Endothelial cell of umbilical vein (primary cell): ENCODE results near the gene ISOC1. TPM values are rescaled to one million over a fixed set of nuclear protein-coding genes. Genes with fewer than 3 reads are reported as not detected.
A peak's percentile ranks its signal among the peaks of the same experiment; 100 is the strongest.

Experiments
- BruUV-seq: library from RNA; stranded (reverse); fragments of 400-500 nt; replicated peaks from 2 replicates; lab custom pipeline; 2021; lab: Mats Ljungman, UMichigan
- CTCF ChIA-PET: fragments of 300-600, 350-600 bp; sonication (Branson Sonifier 250); formaldehyde crosslinking; loops from one replicate; lab custom pipeline; 2021; ENCODE audit warnings: antibody characterized with exemption, inconsistent platforms; lab: Charles Lee
- POLR2A ChIA-PET: fragments of 300-600, 350-600 bp; sonication (Branson Sonifier 250); formaldehyde crosslinking; loops from one replicate; lab custom pipeline; 2021; ENCODE audit warnings: antibody characterized with exemption, inconsistent platforms; lab: Charles Lee
- DNase-seq: peaks from one replicate; pipeline ENCODE4 v3.0.0-alpha.2; 2011; ENCODE audit warnings: low read depth, low spot score
- FAIRE-seq: peaks from 2 replicates; lab custom pipeline; 2011; peaks lifted over from hg19 to GRCh38; lab: Jason Lieb, UNC
- H2AFZ ChIP-seq: 2 replicates; pipeline ENCODE4 v1.6.0; 2012; ENCODE audit warnings: low read depth, low read length, control low read depth, inconsistent platforms
- H3K27ac ChIP-seq: 2 replicates; pipeline ENCODE4 v1.5.1; 2011; ENCODE audit warnings: low read depth, mild to moderate bottlenecking, control low read depth, low read length, moderate library complexity; ENCODE audit not compliant: insufficient read depth
- H3K27me3 ChIP-seq, 2 experiments: 2 replicates each; pipeline versions ENCODE4 v1.6.0 to v1.6.1; 2011; ENCODE audit warnings: low read length in 2 of 2, mixed read lengths in 1 of 2; ENCODE audit not compliant: control insufficient read depth in 2 of 2, insufficient read depth in 2 of 2
- H3K36me3 ChIP-seq, 2 experiments: 2 replicates in 1 of 2; 3 replicates in 1 of 2; pipeline ENCODE4 v1.5.1; 2011; ENCODE audit warnings: low read length in 2 of 2, mild to moderate bottlenecking in 1 of 2, moderate library complexity in 1 of 2; ENCODE audit not compliant: control insufficient read depth in 2 of 2, insufficient read depth in 2 of 2; ENCODE audit errors: extremely low read depth in 1 of 2
- H3K4me1 ChIP-seq: 3 replicates; pipeline ENCODE4 v1.5.1; 2011; ENCODE audit warnings: mild to moderate bottlenecking, low read length; ENCODE audit not compliant: control insufficient read depth, insufficient read depth; ENCODE audit errors: extremely low read depth
- H3K4me2 ChIP-seq: 2 replicates; pipeline ENCODE4 v1.6.1; 2011; ENCODE audit warnings: low read length, control low read depth, mixed read lengths; ENCODE audit not compliant: insufficient read depth
- H3K4me3 ChIP-seq, 3 experiments: fragments of 200-600 bp in 1 of 3; sonication (generic), shearing (Covaris generic) in 1 of 3; replicated peaks in 1 of 3; 2 replicates each; pipeline ENCODE4 v1.5.1; 2011 to 2016; ENCODE audit warnings: control low read depth in 3 of 3, low read length in 3 of 3, mild to moderate bottlenecking in 2 of 3, inconsistent platforms in 1 of 3, low read depth in 1 of 3, moderate library complexity in 1 of 3; ENCODE audit not compliant: insufficient read depth in 1 of 3
- H3K79me2 ChIP-seq: 2 replicates; pipeline ENCODE4 v1.6.0; 2012; ENCODE audit warnings: low read length, inconsistent platforms; ENCODE audit not compliant: control insufficient read depth, insufficient read depth
- H3K9ac ChIP-seq: replicated peaks from 2 replicates; pipeline ENCODE3; 2011; ENCODE audit warnings: low read length, control low read depth; ENCODE audit not compliant: insufficient read depth; ENCODE audit errors: extremely low read depth
- H3K9me1 ChIP-seq: replicated peaks from 3 replicates; pipeline ENCODE4 v1.6.0; 2011; ENCODE audit warnings: mild to moderate bottlenecking, low read length; ENCODE audit not compliant: control insufficient read depth, insufficient read depth; ENCODE audit errors: extremely low read depth
- H3K9me3 ChIP-seq: replicated peaks from 2 replicates; pipeline ENCODE4 v1.5.1; 2012; ENCODE audit warnings: low read length, inconsistent platforms; ENCODE audit not compliant: control insufficient read depth, insufficient read depth
- H4K20me1 ChIP-seq: replicated peaks from 2 replicates; pipeline ENCODE3; 2011; ENCODE audit warnings: mild to moderate bottlenecking, low read length; ENCODE audit not compliant: control insufficient read depth, insufficient read depth; ENCODE audit errors: extremely low read depth
- EZH2 ChIP-seq: IDR thresholded peaks from 2 replicates; pipeline ENCODE4 v1.6.1; 2012; ENCODE audit warnings: borderline replicate concordance, low read depth, mild to moderate bottlenecking, moderate library complexity, low read length, inconsistent platforms; ENCODE audit not compliant: severe bottlenecking
- FOS ChIP-seq: IDR thresholded peaks from 2 replicates; pipeline ENCODE4 v1.6.1; 2011; ENCODE audit warnings: mild to moderate bottlenecking, low read length, moderate library complexity, borderline replicate concordance; ENCODE audit not compliant: insufficient read depth
- GATA2 ChIP-seq: IDR thresholded peaks from 2 replicates; pipeline ENCODE4 v1.7.0; 2011; ENCODE audit warnings: low read depth, mild to moderate bottlenecking, moderate library complexity, mixed read lengths, low read length; ENCODE audit not compliant: insufficient read length, insufficient read depth
- JUN ChIP-seq: IDR thresholded peaks from 2 replicates; pipeline ENCODE4 v1.6.1; 2011; ENCODE audit warnings: borderline replicate concordance, low read depth; ENCODE audit not compliant: insufficient read length, insufficient read depth
- MYC ChIP-seq: IDR thresholded peaks from one replicate; pipeline ENCODE4 v1.6.1; 2011; ENCODE audit warnings: mild to moderate bottlenecking, low read depth, low read length
- POLR2A ChIP-seq: IDR thresholded peaks from 2 replicates; pipeline ENCODE4 v1.6.1; 2012; ENCODE audit warnings: low read depth, mild to moderate bottlenecking, control low read depth, low read length
- POLR2AphosphoS5 ChIP-seq: IDR thresholded peaks from 2 replicates; pipeline ENCODE4 v1.6.1; 2012; ENCODE audit warnings: low read depth, mild to moderate bottlenecking, control low read depth, low read length, moderate library complexity; ENCODE audit not compliant: insufficient read depth
- dilution Hi-C: fragments of 300-500 bp; cut with MboI; formaldehyde crosslinking; loops from one replicate; pipeline ENCODE4 v1.15.0; 2019; ENCODE audit warnings: low sequenced_read_pairs; ENCODE audit not compliant: extremely low pct_ligation_motif_present
- intact Hi-C: fragments of 100-400 bp; cut with micrococcal nuclease; formaldehyde crosslinking; loops from one replicate; pipeline ENCODE4 v1.10.0; 2022
- polyA plus RNA-seq, 4 experiments: library from polyadenylated mRNA; depleted of rRNA in 3 of 4; stranded (reverse) in 3 of 4; unstranded in 1 of 4; fragments of >200 nt; gene quantifications; 2 replicates each; pipeline versions ENCODE4 v1.2.1 to v1.2.3, GENCODE V29; 2011 to 2012; ENCODE audit warnings: missing spikeins in 1 of 4
- total RNA-seq: library from RNA; stranded (reverse); gene quantifications from 2 replicates; pipeline ENCODE4 v1.2.3, GENCODE V29; 2021
- TF ChIP-seq, protein P1 (sequence below): IDR thresholded peaks from 2 replicates; pipeline ENCODE4 v1.6.1; 2011; ENCODE audit not compliant: insufficient read depth, insufficient read length
- TF ChIP-seq, protein P2 (sequence below), 2 donors: IDR thresholded peaks; 1 replicate in 1 of 2; 2 replicates in 1 of 2; pipeline ENCODE4 v1.5.1; 2011; ENCODE audit warnings: low read length in 2 of 2, mild to moderate bottlenecking in 2 of 2, moderate library complexity in 2 of 2, control low read depth in 1 of 2, inconsistent platforms in 1 of 2, low read depth in 1 of 2; ENCODE audit not compliant: insufficient read depth in 1 of 2; ENCODE audit errors: extremely low read depth in 1 of 2

ISOC1 gene
- total and polyA plus RNA-seq, 2 donors (not counting 3 experiments of a cell fraction or from before 2014, with no cell fraction given): 21.4 to 21.6 TPM

DNA sequence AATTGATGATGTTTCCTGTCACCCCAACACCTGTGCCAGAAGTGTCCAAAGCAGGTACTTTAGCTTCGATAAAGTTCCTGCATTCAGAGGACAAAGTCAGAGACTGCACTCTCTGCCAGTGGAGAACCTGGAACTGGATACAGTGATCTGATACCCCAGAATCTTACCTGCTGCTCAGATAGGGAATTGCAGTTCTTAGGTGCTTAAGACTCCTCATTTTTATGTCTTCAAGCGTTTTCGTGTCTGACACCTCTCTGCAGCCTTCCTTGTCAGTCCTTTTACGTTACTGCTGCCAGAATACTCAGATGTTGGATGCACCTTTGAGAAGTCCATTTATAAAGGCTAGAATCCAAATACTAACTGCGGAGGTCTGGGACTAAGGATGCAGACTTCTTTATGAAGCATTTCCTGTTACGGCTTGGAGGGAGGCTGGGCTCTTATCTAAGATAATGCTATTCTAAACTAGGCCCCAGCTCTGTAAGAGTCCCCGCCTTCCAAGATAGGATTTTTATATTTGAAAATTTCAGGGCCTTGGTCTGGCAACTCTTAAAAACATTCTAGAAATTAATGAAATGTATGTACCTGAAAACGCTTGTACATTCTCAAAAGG, 1.9 kb downstream of the ISOC1 start:
- ChIA-PET CTCF (interaction anchor here (1.8 to 2.8 kb wide), 2 partner anchors 21 to 191 kb away, joined by 4 to 13 read pairs; no protein-coding TSS in a partner anchor), POLR2A (no interaction called here)
- H3K9me3 ChIP-seq: no peaks in the 10 kb centered on the region
- H2AFZ ChIP-seq: no peak overlapping the region
- peaks cover 19% of the 10 kb centered on the region for H3K79me2 ChIP-seq
- peaks cover 28% of the 10 kb centered on the region for H3K4me1 ChIP-seq
- no peaks in the 10 kb centered on the region for H3K36me3 ChIP-seq
- H3K4me2 ChIP-seq: peak overlapping the region; percentile 63
- no peak overlapping the region for H3K27ac ChIP-seq
- no peaks in the 10 kb centered on the region for H3K9me1 ChIP-seq
- FAIRE-seq (peak; percentile 83), DNase-seq (peak; percentile 45)
- H3K9ac ChIP-seq: no peak overlapping the region
- BruUV-seq: no TSS peak
- H3K27me3 ChIP-seq: no peaks in the 10 kb centered on the region
- dilution Hi-C loops (no loop called here), intact Hi-C loops (no loop called here)
- no peak for TF ChIP-seq JUN
- no peak for TF ChIP-seq FOS
- no peak for TF ChIP-seq EZH2
- peak; percentile 52 for TF ChIP-seq GATA2
- TF ChIP-seq, protein P1, sequence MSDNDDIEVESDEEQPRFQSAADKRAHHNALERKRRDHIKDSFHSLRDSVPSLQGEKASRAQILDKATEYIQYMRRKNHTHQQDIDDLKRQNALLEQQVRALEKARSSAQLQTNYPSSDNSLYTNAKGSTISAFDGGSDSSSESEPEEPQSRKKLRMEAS: no peak
- TF ChIP-seq MYC: no peak
- TF ChIP-seq, protein P2, sequence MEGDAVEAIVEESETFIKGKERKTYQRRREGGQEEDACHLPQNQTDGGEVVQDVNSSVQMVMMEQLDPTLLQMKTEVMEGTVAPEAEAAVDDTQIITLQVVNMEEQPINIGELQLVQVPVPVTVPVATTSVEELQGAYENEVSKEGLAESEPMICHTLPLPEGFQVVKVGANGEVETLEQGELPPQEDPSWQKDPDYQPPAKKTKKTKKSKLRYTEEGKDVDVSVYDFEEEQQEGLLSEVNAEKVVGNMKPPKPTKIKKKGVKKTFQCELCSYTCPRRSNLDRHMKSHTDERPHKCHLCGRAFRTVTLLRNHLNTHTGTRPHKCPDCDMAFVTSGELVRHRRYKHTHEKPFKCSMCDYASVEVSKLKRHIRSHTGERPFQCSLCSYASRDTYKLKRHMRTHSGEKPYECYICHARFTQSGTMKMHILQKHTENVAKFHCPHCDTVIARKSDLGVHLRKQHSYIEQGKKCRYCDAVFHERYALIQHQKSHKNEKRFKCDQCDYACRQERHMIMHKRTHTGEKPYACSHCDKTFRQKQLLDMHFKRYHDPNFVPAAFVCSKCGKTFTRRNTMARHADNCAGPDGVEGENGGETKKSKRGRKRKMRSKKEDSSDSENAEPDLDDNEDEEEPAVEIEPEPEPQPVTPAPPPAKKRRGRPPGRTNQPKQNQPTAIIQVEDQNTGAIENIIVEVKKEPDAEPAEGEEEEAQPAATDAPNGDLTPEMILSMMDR (IDR thresholded peaks at IDR 0.05; ENCODE audit: extremely low read depth in 1 of 2, insufficient read depth in 1 of 2, low read depth in 1 of 2, low read length in 2 of 2): peak in 1 of 2 donors; percentile 10
- peak; percentile 32 for TF ChIP-seq POLR2AphosphoS5
- TF ChIP-seq POLR2A: no peak
- peak overlapping the region in 1 of 3 experiments; percentile 7 for H3K4me3 ChIP-seq
- H4K20me1 ChIP-seq: no peaks in the 10 kb centered on the region
